VCaP (cell line): ENCODE results near the gene MON1A.

Experiments
- H3K27ac ChIP-seq: fragments of 450-650 bp; 2 replicates; pipeline ENCODE4 v1.5.1; 2017
- TF ChIP-seq, protein P1 (sequence below): fragments of 450-650 bp; conservative IDR thresholded peaks from 2 replicates; pipeline ENCODE4 v1.5.1; 2017; ENCODE audit warnings: mild to moderate bottlenecking, moderate library complexity

MON1A gene

DNA sequence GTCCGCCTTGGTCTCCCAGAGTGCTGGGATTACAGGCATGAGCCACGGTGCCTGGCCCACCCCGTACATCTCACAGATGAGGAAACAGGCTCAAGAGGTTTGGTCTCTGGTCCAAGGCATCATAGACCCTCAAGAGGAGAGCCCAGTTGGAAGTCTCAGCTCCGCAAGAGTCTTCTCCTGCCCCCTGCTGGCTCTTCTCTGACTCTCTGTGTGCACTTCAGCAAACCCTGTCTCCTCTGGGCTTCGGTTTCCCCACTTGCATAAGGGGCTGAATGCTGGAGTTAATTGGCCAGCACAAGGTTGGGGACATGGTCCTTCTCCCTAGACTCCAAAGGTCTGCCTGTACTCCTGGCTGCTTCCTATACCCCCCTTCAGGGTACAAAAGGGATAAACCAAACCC is 29.8 kb downstream of the MON1A start:
- H3K27ac ChIP-seq, result no peak overlapping the region
- TF ChIP-seq, protein P1, sequence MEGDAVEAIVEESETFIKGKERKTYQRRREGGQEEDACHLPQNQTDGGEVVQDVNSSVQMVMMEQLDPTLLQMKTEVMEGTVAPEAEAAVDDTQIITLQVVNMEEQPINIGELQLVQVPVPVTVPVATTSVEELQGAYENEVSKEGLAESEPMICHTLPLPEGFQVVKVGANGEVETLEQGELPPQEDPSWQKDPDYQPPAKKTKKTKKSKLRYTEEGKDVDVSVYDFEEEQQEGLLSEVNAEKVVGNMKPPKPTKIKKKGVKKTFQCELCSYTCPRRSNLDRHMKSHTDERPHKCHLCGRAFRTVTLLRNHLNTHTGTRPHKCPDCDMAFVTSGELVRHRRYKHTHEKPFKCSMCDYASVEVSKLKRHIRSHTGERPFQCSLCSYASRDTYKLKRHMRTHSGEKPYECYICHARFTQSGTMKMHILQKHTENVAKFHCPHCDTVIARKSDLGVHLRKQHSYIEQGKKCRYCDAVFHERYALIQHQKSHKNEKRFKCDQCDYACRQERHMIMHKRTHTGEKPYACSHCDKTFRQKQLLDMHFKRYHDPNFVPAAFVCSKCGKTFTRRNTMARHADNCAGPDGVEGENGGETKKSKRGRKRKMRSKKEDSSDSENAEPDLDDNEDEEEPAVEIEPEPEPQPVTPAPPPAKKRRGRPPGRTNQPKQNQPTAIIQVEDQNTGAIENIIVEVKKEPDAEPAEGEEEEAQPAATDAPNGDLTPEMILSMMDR, result no peak

DNA sequence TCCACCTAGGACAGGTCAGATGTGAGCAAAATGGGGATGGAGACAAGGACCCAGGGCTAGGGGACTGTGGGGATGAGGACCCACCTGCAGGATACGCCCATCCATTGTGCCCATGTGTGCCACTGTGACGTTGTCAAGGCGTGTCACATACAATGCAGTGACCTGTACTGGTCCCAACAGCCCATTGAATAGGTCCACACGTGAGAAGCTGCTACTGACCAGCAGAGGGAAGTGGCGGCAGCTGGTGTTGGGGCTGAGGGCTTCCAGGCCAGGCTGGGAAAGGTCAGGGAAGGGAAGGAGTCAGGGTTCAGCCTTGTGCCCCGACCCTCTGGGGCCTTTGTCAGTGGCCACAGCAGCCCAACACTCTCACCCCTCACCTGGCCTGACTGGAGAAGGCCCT is 30.6 kb downstream of the MON1A start:
- H3K27ac ChIP-seq, result no peak overlapping the region
- TF ChIP-seq, protein P1, result no peak

DNA sequence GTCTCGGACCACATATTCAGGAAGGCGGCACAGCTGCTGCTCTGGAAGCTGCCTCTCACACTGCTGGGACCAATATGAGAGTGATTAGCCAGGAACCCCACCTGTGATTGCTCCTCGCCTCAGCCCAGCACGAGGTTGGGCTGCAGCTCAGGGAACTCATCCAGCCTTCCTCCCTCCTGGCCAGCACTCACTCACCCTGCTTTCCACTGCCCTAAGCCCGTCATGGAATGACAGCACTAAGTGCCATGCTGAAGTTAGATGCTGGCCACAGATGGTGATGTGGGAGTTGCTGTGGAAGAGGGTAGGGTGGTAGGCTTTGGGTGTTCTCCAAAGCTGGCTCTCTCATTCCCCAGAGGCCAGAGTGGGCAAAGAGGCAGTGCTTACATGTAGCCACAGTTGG is 33.3 kb downstream of the MON1A start:
- TF ChIP-seq, protein P1, result no peak
- H3K27ac ChIP-seq, result no peak overlapping the region

DNA sequence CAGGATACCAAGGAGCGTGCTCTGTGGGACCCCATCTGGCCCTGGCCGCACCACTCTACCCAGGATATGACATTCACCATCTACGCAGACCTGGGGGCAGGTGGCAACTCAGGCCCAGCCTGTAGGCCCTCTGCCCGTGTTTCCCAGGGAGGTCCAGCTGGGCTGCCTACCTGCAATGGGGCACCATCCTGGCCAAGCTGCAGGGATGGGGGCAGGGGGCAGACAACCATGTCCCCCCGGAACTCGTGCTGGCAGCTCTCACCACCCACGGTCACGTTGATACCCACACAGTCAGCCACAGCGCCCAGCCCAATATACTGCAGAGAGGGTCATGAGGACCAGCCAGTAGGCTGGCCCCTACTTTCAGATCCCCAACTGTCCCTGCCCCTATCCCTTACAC is 33.8 kb downstream of the MON1A start:
- no peak overlapping the region for H3K27ac ChIP-seq
- TF ChIP-seq, protein P1, result no peak

DNA sequence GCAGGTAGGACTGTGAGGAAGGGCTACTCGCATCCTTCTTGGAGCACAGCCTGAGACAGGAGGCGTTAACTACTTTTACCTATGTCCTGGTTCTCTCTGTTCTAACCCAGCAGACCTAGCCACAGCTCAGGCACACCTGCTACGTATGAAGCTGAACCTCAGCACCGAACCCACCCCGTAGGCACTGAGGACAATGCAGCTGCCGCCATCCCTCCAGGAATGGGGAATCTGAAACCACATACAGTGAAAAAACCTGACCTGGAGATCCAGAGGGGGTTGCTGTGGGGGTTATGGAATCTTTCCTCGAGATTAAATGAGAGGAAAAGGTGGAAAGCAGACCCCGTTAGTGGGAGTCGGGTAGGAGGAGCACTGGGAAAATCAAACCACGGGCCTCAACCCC is 40.3 kb downstream of the MON1A start:
- no peak overlapping the region for H3K27ac ChIP-seq
- TF ChIP-seq, protein P1, result no peak

DNA sequence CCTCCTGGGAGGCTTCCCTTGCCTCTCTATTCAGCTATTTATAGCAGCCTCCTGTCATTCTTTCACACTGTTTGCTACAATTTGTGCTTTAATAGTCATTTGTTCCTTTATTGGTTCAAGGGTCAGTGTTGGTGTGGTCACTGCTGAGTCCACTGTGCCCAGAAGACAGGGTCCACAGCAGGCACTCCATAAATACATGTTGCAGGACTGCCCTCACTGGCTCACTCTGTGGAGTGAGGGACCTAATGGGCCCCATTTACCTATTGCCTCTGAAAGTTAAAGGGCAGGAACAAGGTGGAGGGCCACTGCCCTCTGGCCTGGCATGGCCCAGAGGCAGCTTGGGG is 42.7 kb downstream of the MON1A start:
- H3K27ac ChIP-seq, result no peak overlapping the region
- TF ChIP-seq, protein P1, result no peak

DNA sequence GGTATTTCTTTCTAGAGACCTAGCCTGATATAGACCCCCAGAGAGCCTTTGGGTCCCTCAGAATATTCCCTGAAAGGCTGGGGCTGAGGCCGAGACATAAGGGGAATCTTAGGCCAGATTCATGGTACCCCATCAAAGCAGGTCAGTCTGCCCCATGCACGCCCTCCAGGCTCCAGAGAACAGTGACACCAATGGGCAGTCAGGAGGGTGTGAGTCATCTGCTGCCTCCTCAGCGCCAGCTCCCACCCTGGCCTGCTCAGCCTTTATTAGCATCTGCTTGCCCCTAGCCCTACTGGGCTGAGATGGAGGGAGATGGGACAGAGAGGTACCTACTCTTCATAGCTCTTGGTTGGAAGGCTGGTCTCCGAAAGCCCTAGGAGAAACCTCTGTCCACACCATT is 45.6 kb downstream of the MON1A start:
- no peak overlapping the region for H3K27ac ChIP-seq
- TF ChIP-seq, protein P1, result no peak

DNA sequence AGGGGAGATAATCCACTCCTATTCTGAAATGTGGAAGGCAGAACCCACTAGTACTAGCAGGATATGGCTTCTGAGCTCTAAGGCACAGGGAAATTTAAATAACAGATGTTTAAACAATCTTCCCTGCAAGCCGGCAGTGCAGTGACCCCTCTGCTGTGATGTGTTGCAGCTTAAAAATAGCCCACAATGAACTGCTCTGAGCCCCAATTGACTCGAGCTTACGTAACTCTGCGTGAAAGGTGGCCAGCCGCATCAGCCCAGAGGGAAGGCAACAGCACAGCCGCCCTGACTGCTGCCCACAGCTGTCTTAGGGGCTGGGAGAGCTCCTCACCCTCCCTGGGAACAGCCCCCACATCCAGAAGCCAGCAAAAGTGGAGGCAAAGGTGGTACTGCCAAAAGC is 47.4 kb downstream of the MON1A start:
- TF ChIP-seq, protein P1, result no peak
- no peak overlapping the region for H3K27ac ChIP-seq
